HG02588 (cell line): Measurements from ENCODE around the gene DENND4B.
"Not testable (repeated sequence)": the region's sequence is repeated elsewhere in the genome, so short reads cannot be mapped to it uniquely, and the experiment has no call there.

Source experiments
- ATAC-seq: cut with Tn5 transposase; IDR thresholded peaks from one replicate; pipeline ENCODE4 v1.9.1; 2021; ENCODE audit warnings: mild to moderate bottlenecking, moderate library complexity; ENCODE audit not compliant: unreplicated experiment

DENND4B gene, protein sequence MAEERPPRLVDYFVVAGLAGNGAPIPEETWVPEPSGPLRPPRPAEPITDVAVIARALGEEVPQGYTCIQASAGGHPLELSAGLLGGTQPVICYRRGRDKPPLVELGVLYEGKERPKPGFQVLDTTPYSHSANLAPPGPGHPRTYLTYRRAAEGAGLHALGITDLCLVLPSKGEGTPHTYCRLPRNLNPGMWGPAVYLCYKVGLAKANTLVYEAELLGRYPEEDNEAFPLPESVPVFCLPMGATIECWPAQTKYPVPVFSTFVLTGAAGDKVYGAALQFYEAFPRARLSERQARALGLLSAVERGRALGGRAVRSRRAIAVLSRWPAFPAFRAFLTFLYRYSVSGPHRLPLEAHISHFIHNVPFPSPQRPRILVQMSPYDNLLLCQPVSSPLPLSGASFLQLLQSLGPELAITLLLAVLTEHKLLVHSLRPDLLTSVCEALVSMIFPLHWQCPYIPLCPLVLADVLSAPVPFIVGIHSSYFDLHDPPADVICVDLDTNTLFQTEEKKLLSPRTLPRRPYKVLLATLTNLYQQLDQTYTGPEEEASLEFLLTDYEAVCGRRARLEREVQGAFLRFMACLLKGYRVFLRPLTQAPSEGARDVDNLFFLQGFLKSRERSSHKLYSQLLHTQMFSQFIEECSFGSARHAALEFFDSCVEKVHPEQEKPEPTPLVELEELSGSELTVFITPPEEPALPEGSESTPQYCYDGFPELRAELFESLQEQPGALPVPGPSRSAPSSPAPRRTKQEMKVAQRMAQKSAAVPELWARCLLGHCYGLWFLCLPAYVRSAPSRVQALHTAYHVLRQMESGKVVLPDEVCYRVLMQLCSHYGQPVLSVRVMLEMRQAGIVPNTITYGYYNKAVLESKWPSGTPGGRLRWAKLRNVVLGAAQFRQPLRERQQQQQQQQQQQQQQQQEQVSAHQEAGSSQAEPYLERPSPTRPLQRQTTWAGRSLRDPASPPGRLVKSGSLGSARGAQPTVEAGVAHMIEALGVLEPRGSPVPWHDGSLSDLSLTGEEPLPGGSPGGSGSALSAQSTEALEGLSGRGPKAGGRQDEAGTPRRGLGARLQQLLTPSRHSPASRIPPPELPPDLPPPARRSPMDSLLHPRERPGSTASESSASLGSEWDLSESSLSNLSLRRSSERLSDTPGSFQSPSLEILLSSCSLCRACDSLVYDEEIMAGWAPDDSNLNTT (N-terminal part only)

DNA sequence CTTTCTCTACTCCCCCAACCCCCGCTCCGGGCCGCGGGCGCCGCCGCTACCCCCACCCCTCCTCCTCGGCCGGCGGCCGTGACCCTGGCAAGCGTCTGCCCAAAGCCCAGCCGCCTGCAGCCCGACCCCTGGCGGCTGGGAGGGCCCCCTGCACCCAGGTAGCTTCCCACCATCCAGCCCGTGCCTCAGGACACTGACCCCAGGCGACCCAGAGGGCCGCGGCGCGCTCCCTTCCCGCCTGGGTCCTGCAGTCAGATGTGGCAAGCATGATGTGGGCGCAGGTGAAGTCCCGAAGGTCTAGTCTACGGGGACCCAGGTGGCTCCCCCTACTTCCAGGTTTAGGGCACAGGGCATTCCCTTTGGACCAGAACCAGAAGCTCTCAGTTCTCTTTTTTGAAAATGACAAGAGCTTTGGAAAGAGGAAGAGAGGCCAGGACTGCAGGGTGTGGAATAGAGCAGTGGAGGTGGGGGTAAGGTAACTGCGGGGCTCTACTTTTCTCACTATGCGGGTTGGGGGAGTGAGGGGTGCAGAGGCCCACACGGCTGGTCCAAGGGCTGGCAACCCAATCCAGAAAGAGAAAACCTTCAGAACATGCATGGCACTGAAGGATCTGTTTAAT, at the start of gene DENND4B:
DENND4B (minus strand) TSS at position 97 of the 620 bp plus-strand sequence. CDS start 2,344 bp downstream, outside the sequence.
- peak; percentile 68 for ATAC-seq

DNA sequence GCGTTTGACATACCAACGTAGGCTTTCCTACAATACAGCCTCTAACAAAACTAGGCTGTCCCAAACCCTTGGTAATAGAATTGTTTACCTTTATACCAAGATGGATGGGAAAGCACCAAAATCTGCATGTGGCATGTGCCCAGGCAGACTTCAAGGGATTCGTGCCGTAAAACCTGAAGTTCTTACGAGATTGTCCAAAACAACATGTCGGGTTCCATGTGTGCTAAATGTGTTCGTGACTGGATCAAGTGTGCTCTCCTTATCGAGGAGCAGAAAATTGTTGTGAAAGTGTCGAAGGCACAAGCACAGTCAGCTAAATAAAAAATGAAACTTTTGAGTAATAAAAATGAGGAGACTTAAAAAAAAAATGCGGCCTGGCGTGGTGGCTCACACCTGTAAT, 49.1 kb upstream of the DENND4B start:
- ATAC-seq: no peak

DNA sequence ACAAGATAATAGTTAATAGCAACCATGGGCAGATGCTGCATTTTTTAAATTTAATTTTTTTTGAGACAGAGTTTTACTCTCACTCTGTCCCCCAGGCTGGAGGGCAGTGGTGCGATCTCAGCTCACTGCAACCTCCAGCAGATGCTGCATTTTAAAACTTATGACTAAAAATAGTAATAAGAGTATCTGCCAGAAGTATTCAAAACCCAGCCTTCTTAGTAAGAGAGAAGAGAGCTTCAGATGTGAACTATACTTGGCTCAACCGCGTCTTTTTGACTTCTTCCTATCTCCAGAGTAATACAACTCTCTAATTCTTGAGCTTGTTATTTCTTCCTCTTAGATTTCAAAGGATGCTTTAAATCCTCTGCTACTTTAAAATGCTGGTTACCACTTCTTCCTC, 48.7 kb upstream of the DENND4B start:
- ATAC-seq: no peak

DNA sequence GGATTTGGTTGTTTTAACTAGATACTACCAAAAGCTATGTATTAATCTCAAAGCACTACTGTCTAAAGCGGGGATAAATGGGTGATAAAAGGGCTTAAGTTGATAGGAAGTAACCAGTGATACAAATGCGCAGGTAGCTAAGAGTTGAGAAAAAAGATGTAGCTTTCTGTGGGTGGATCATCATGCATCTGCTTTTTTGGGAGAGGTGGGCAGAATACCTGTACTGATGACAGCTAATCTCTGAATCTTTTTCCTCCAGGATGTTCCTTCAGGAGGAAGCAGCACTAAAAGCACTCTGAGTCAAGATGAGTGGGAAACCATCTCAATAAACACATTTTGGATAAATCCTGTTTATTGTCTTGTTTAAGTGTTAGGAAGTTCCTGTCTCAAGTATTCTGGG, 45.3 kb upstream of the DENND4B start:
- no peak for ATAC-seq

DNA sequence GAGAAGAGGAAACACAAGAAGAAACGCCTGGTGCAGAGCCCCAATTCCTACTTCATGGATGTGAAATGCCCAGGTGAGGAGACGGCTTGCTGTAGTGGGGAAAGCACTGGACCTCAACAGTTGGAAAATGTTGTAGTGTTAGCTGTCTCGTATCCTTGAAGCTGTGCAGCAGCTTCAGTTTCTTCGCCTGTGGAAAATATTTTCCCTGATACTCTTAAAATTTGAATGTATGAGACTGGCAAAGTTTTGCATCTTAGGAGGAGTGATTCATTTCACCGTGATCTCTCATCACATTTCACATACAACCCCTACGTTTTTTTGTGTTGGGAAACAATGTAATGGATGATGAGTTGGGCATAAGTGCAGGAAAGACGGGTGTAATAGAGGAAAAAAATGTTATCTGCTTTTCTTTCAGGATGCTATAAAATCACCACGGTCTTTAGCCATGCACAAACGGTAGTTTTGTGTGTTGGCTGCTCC, 44.7 kb upstream of the DENND4B start:
- no peak for ATAC-seq

DNA sequence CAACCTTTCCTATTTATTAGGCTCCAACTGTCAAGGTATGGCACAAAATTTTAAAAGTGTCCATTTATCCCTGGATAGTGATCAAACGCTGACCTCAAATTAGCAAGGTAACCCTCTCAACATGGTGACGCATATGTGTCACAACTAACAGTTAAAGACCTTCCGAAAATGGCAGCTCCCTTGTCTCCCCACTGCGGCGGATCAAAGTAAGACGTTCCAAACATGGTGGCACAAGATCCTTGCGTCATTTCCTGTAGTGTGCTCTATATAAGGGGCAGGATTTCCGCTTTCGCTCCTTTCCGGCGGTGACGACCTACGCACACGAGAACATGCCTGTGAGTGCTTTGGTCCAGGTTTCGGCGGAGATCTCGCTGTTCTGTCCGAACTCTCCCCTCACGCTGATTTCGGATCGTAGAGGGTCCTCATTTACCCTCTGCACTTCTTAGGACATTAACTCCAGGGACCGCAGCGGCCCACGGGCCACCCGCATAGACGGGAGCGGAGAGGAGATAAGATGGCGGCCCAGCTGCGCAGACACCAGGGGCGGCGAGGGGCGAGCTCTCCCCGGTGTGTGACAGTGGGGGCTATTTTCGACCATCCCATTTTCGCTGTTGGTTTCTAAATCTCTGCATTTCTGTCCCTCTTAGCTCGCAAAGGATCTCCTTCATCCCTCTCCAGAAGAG, 44.1 kb upstream of the DENND4B start, which contains the start of gene RPS27:
RPS27 (plus strand) TSS at position 295 of the 683 bp plus-strand sequence; CDS start at position 330, 35 bp downstream.
- ATAC-seq: peak; percentile 70

DNA sequence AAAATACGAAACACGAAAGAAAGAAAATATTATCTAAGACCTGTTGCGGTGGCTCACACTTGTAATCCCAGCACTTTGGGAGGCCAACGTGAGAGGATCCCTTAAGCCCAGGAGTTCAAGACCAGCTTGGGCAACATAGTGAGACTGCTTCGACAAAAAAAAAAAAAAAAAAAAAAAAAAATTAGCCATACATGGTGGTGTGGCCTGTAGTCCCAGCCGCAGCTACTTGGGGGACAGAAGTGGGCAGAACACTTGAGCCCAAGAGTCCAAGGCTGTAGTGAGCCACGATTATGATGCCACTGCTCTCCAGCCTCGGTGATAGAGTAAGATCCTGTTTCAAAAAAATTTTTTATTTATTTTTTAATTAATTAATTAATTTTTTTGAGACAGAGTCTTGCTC, 41.1 kb upstream of the DENND4B start:
- ATAC-seq: no peak

DNA sequence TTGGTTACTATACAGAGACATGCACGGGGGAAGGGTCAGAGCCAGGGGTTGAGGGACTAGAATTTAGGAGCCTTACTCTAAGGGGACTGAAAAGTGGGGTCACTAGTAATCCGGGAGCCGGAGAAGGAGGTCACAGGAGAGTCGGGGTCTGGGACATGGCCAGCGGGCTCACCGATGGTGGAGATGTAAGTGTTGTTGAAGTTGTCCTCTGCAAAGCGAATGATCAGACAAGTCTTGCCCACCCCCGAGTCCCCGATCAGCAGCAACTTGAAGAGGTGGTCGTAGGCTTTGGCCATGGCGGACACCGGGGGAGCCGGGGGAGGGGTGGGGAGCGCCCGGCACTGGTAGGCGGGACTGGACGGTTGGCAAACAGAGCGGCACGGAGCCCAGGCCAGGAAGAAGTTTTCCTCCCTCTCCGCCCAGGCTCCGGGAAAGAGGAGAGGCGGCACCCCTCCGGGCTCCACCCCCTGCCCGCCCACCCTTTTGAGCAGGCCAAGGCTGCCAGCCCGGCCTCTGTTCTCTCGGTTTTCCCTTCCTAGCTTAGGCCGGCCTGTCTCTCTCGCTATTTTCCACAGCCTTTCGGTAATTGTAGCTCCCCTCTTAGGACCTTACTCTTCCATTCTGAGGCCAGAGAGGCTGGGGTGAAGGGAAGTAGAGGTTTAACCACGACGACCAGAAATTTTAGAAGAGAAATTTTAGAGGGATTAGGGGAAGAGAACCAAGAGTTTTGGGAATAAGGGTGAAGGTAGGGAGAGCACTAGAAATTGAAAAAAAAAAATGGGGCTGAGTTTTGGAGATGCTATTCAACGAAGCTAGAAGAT, 39.6 kb upstream of the DENND4B start, which contains the start of gene RAB13:
RAB13 (minus strand) TSS at position 399 of the 821 bp plus-strand sequence; CDS start at position 296, 103 bp downstream.
- ATAC-seq: no peak

DNA sequence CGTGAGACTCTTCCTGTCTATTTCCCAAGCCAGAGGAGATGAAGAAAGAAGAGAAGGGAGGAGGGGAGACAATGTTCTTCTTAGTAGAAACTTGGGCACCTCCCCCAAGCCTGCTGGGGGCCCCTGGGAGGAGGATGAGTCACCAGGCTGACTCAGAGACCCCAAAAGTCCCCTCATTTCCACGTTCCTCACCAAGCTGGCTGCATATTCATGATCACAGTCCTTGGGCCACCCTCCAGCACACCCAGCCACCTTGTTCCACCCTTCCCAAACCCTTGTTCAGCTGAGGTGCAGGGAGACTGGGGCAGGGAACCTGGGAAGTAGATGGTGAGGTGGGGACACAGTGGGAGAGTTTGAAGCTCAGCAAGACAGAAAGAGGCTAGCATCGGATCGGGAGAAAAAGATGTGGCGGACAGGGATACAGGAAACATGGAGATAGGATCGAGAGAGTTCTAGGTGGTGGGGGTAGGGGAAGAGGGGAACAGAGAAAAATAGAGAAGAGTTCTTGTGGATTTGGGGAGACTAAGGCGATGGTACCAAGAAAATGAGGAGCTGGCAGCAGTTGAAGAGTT, 38.9 kb upstream of the DENND4B start:
- no peak for ATAC-seq

DNA sequence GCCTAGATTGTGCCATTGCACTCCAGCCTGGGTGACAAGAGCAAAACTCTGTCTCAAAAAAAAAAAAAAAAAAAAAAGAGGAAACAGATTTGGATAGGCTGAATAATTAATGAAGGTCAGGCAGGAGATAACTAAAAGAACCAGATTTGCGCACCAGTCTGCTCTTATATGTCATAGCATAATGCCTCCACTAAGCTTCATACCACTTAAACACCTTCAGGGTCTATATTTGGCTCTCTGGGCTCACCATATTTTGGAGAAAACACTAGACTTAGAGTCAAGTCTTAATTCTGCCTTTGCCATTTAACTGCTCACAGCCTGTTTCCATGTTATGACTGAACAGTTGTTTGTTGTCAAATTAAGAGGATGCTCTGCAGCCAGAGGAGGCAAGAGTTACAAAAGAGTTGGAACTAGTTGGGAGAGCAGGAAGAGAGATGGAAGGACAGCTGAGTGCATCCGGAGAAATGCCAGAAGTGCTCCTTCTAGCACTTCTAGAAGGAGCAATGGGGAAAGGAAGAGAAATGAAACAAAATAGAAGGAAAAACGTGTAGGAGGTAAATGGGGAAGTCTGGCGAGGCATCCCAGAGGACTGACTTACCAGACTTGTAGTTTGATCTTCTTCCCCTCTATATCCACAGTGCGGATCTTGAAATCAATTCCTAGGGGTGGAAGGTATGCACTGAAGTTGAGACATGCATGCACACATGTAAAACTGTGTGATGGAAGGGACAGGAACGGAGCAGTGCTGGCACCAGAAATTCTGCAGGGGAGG, 37.8 kb upstream of the DENND4B start:
- ATAC-seq: no peak

DNA sequence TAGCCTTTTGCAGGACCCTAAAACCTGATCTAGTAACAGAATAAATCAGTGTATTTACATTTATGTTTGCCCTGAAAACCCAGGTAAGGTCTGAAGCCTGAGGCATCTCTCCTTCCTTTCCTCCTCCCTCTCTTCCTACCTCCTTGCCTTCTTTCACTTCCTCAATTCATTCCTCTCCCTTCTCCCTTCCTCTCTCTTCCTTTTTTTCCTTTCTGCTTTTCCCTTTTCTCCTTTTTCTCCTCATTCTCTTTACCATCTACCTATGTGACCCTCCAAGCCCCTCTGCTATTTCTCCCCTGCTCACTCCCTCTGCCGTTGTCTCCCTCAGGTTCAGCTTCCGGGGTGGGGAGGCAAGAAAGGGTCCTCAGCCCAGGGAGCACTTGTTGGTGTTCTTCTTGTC, 35.2 kb upstream of the DENND4B start:
- ATAC-seq: not testable (repeated sequence)

DNA sequence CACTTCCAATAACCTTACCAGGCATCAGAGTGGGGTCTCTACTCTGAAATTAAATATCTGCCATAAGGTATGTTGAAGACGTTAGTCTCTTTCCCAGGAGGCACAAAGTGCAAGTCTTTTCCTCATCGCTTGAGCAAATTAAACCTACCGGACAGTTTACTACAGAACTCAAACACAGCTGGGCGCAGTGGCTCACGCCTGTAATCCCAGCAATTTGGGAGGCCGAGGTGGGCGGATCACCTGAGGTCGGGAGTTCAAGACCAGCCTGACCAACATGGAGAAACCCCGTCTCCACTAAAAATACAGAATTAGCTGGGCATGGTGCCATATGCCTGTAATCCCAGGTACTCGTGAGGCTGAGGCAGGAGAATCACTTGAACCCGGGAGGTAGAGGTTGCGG, 32.6 kb upstream of the DENND4B start:
- not testable (repeated sequence) for ATAC-seq

DNA sequence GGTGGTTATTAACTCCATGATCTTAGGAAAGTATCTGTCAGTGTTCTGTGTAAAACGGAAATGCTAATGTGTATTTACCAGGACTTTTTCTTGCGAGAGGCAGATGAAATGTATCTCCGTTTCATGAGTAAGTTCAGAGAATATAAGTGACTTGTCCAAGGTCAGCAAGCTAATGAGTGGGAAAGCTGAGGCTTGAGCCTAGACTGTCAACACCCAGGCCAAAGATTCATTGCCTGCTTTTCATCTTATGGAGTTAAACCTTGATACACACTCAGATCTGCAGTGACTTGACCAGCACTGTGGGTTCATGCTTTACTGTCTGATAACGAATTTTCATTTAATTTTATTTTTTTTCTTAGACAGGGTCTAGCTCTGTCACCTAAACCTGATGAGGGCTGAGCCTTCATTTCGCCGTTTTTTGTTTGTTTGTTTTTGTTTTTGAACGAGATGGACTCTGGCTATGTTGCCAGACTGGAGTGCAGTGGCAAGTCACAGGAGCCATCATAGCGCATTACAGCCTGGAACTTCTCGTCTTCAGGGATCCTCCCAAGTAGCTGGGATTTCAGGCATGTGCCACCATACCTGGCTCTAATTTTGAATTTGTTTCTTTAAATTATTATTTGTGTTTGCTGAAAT, 31.9 kb upstream of the DENND4B start:
- no peak for ATAC-seq

DNA sequence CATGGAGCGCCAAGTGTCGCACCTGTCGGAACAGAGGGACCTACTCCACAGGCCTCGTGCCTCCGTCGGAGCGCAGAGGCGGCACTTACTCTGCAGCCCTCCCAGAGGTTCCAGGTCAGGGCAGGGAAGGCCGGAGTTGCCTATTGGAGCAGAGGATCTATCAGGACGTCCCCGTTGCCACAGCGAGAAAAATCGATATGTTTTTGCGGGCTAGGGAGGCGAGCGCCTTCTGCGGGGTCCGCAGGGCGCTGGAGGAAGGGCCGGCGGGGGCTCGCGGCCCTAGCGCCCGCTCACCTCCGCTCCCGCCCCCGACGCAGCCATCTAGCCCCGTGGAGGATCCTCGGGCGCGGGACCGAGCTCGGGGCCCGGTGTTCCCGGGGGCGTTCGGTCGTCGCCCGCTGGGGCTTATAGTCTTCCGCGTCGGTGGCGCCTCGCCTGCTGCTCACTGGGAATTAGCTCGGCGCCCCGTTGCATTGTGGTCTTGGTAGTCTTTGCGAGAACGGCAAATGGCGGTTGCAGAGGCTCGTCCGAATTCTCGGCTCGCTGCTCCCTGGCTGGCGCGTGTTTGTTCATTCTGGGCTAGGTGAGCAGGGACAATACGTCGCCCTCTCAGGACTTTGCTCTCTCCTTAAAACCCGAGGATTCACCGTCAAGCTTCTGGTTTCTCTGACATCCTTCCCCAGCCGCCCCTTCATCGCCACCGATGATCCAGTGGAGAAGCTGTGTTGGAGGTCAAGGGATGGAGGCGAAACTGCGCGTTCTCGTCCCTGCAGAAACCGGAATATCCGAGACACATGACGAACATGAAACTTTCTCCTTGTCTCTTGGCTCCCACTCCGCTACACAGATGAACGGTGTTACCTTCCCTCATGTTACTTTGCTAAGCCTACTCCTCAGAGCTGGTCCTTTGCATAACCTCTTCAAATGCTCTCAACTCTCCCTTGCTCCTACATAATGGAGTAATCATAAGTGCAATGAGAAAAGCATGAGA, 31.0 kb upstream of the DENND4B start, which contains the start of gene JTB:
JTB (minus strand) TSS at position 425 of the 991 bp plus-strand sequence; CDS start at position 3, 422 bp downstream.
- ATAC-seq: peak; percentile 66

DNA sequence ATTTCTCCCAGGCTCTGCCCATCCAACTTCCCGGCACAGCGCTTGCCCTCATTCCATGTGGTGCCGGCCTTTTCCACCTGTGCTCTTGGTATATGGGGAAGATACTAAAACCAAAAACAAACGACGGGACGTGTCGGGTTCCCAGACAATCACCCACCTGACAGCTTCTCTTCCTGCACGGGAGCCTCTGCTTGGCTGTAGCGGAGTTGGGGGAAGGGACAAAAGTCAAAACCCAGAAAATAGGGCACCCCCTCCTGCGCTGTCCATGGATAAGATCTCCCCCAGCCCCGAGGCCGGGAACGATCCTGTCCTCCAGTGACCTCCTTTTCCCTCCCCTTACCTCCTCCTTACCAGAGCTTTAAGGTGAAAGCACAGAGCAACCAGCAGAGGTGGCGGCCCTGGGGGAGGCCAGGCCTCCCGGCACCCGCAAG, 30.3 kb upstream of the DENND4B start:
- ATAC-seq: no peak

DNA sequence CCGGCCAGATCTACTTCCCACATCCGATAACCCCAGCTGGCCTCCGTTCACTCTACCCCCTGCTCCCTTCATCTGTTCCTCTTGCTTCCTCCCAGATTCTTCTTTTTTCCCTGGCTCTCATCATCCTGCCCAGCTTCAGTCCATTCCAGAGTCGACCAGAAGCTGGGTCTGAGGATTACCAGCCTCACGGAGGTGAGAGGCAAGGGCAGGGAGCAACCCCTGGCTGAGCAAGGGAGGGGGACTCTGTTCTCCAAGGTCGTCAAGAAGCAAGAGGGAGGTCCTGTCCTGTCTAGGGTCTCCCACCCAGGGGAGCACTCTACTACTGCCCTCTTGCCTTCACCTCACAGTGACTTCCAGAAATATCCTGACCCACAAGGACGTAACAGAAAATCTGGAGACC, 27.0 kb upstream of the DENND4B start:
- ATAC-seq: no peak
